GM23338 (cell line): ENCODE data around the gene RIT2. TPM values are rescaled to one million over a fixed set of nuclear protein-coding genes. Genes with fewer than 3 reads are reported as not detected.

Experiments
- ATAC-seq: fragments of 200-7000 bp; cut with Tn5 transposase; 3 replicates; pipeline ENCODE4 v1.9.1; 2020
- DNase-seq: peaks from one replicate; pipeline ENCODE4 v3.0.0-alpha.2; 2015; ENCODE audit warnings: low spot score
- H2AFZ ChIP-seq: fragments of 200-600 bp; sonication (generic); 2 replicates; pipeline ENCODE4 v1.8.0; 2016; ENCODE audit warnings: antibody characterized with exemption, mild to moderate bottlenecking, moderate library complexity
- H3F3A ChIP-seq: fragments of 200-600 bp; sonication (generic); replicated peaks from 2 replicates; pipeline ENCODE4 v1.8.0; 2017; ENCODE audit warnings: antibody characterized with exemption, mixed run types, low read depth
- H3K27ac ChIP-seq: fragments of 200-600 bp; sonication (generic); 2 replicates; pipeline ENCODE4 v1.6.1; 2016; ENCODE audit warnings: low read depth
- H3K27me3 ChIP-seq: fragments of 200-600 bp; sonication (generic); 2 replicates; pipeline ENCODE4 v1.8.0; 2016; ENCODE audit warnings: mild to moderate bottlenecking, mixed run types, moderate library complexity; ENCODE audit not compliant: insufficient read depth
- H3K36me3 ChIP-seq: fragments of 200-600 bp; sonication (generic); 2 replicates; pipeline ENCODE4 v1.8.0; 2016; ENCODE audit warnings: mild to moderate bottlenecking; ENCODE audit not compliant: insufficient read depth
- H3K4me1 ChIP-seq: fragments of 200-600 bp; sonication (generic); 2 replicates; pipeline ENCODE4 v1.8.0; 2016; ENCODE audit warnings: mild to moderate bottlenecking, moderate library complexity; ENCODE audit not compliant: insufficient read depth
- H3K4me2 ChIP-seq: fragments of 200-600 bp; sonication (generic); 2 replicates; pipeline ENCODE4 v1.7.1; 2017; ENCODE audit warnings: mixed run types
- H3K4me3 ChIP-seq: fragments of 200-600 bp; sonication (generic); 2 replicates; pipeline ENCODE4 v1.6.1; 2016; ENCODE audit warnings: mixed run types
- H3K79me2 ChIP-seq: fragments of 200-600 bp; sonication (generic); replicated peaks from 2 replicates; pipeline ENCODE4 v1.8.0; 2017; ENCODE audit warnings: mild to moderate bottlenecking; ENCODE audit not compliant: insufficient read depth
- H3K9me2 ChIP-seq: fragments of 200-600 bp; sonication (generic); 2 replicates; pipeline ENCODE4 v1.8.0; 2017; ENCODE audit not compliant: insufficient read depth
- H4K20me1 ChIP-seq: fragments of 200-600 bp; sonication (generic); replicated peaks from 2 replicates; pipeline ENCODE4 v1.8.0; 2017; ENCODE audit warnings: mild to moderate bottlenecking; ENCODE audit not compliant: insufficient read depth
- H3K27ac Mint-ChIP-seq: 2 replicates; pipeline ENCODE4 v1.8.0; 2020; ENCODE audit warnings: inconsistent platforms, mild to moderate bottlenecking, moderate library complexity, mixed read lengths
- H3K27me3 Mint-ChIP-seq: 3 replicates; pipeline ENCODE4 v1.8.0; 2022; ENCODE audit warnings: low read depth, mild to moderate bottlenecking, moderate library complexity, mixed read lengths, inconsistent platforms; ENCODE audit not compliant: insufficient read depth, poor library complexity
- H3K36me3 Mint-ChIP-seq: 3 replicates; pipeline ENCODE4 v1.8.0; 2021; ENCODE audit warnings: low read depth, mild to moderate bottlenecking, inconsistent platforms, moderate library complexity, mixed read lengths
- H3K4me1 Mint-ChIP-seq: 3 replicates; pipeline ENCODE4 v1.8.0; 2020; ENCODE audit warnings: mild to moderate bottlenecking, inconsistent platforms, mixed read lengths
- H3K4me3 Mint-ChIP-seq: 3 replicates; pipeline ENCODE4 v1.8.0; 2021; ENCODE audit warnings: moderate library complexity, mild to moderate bottlenecking, inconsistent platforms, mixed read lengths
- H3K9me3 Mint-ChIP-seq: 3 replicates; pipeline ENCODE4 v1.8.0; 2020; ENCODE audit warnings: moderate library complexity, mild to moderate bottlenecking, inconsistent platforms, mixed read lengths
- CREB1 ChIP-seq: fragments of 250-450 bp; sonication (Bioruptor Pico); IDR thresholded peaks from 2 replicates; pipeline ENCODE4 v1.5.0; 2020; ENCODE audit warnings: low read depth, mild to moderate bottlenecking, moderate library complexity
- EZH2 ChIP-seq: fragments of 200-600 bp; sonication (generic); IDR thresholded peaks from one replicate; pipeline ENCODE4 v1.8.0; 2017; ENCODE audit warnings: antibody characterized with exemption, mild to moderate bottlenecking, low read depth; ENCODE audit not compliant: unreplicated experiment
- EZH2phosphoT487 ChIP-seq: fragments of 200-600 bp; sonication (generic); IDR thresholded peaks from one replicate; pipeline ENCODE4 v1.8.1; 2018; ENCODE audit warnings: antibody characterized with exemption; ENCODE audit not compliant: unreplicated experiment
- JUNB ChIP-seq: IDR thresholded peaks from one replicate; pipeline ENCODE4 v1.6.1; 2016; ENCODE audit warnings: antibody characterized with exemption; ENCODE audit not compliant: unreplicated experiment
- NANOG ChIP-seq: IDR thresholded peaks from 2 replicates; pipeline ENCODE4 v1.6.1; 2016; ENCODE audit warnings: antibody characterized with exemption, borderline replicate concordance
- STAT1 ChIP-seq: IDR thresholded peaks from one replicate; pipeline ENCODE4 v1.6.1; 2016; ENCODE audit warnings: antibody characterized with exemption; ENCODE audit not compliant: unreplicated experiment
- ZNF114 ChIP-seq: fragments of 250-450 bp; sonication (Bioruptor Pico); IDR thresholded peaks from 2 replicates; pipeline ENCODE4 v1.5.0; 2020; ENCODE audit warnings: mild to moderate bottlenecking, moderate library complexity
- ZNF331 ChIP-seq: fragments of 250-450 bp; sonication (Bioruptor Pico); IDR thresholded peaks from 2 replicates; pipeline ENCODE4 v1.5.0; 2020; ENCODE audit warnings: low read depth, mild to moderate bottlenecking, moderate library complexity
- polyA plus RNA-seq: library from polyadenylated mRNA; unstranded; fragments of >200 nt; fragmentation: Nextera tagmentation; extraction: Ambion mirVana; gene quantifications from 2 replicates; pipeline ENCODE4 v1.2.1, GENCODE V29; 2016
- total RNA-seq: library from RNA; depleted of rRNA; stranded (reverse); fragments of >200 nt; shearing (Covaris generic); gene quantifications from 2 replicates; pipeline ENCODE4 v1.2.3, GENCODE V29; 2014
- TF ChIP-seq, protein P1 (sequence below): fragments of 250-450 bp; sonication (Bioruptor Pico); IDR thresholded peaks from 2 replicates; pipeline ENCODE4 v1.5.0; 2020; ENCODE audit warnings: mild to moderate bottlenecking, moderate library complexity
- TF ChIP-seq, protein P2 (sequence below), 2 experiments: fragments of 200-600 bp in 1 of 2; sonication (generic) in 1 of 2; conservative IDR thresholded peaks; 2 replicates each; pipeline versions ENCODE4 v1.5.1 to v1.6.1; 2016 to 2017; ENCODE audit warnings: antibody characterized with exemption in 2 of 2, low read depth in 2 of 2, mild to moderate bottlenecking in 2 of 2, moderate library complexity in 1 of 2
- TF ChIP-seq, protein P3 (sequence below): IDR thresholded peaks from one replicate; pipeline ENCODE4 v1.6.1; 2018; ENCODE audit warnings: antibody characterized with exemption; ENCODE audit not compliant: unreplicated experiment
- TF ChIP-seq, protein P4 (sequence below): IDR thresholded peaks from 2 replicates; pipeline ENCODE4 v1.6.1; 2016; ENCODE audit warnings: antibody characterized with exemption

Gene RIT2
- total and polyA plus RNA-seq, 2 experiments from 2014 or later = 1.9 to 8.8 TPM

DNA sequence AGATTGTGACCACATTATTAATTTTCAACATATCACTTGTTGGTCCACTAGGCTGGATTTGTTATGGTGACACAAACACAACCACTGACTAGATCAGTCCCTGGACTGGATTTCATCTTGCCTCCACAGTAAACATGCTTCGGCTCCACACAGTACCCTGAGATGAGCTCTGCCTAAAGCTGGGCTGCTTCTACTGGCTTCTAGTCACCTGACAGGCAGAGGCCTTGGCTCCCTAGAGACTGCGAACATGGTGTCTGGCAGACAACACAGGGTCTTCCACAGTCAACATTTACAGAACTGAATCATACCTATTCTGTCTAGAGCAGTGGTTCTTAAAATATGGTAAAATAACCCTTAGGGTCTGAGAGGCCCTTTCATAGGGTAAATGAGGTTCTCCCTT, 69.2 kb downstream of the RIT2 start (continued):
- TF ChIP-seq, protein P1, sequence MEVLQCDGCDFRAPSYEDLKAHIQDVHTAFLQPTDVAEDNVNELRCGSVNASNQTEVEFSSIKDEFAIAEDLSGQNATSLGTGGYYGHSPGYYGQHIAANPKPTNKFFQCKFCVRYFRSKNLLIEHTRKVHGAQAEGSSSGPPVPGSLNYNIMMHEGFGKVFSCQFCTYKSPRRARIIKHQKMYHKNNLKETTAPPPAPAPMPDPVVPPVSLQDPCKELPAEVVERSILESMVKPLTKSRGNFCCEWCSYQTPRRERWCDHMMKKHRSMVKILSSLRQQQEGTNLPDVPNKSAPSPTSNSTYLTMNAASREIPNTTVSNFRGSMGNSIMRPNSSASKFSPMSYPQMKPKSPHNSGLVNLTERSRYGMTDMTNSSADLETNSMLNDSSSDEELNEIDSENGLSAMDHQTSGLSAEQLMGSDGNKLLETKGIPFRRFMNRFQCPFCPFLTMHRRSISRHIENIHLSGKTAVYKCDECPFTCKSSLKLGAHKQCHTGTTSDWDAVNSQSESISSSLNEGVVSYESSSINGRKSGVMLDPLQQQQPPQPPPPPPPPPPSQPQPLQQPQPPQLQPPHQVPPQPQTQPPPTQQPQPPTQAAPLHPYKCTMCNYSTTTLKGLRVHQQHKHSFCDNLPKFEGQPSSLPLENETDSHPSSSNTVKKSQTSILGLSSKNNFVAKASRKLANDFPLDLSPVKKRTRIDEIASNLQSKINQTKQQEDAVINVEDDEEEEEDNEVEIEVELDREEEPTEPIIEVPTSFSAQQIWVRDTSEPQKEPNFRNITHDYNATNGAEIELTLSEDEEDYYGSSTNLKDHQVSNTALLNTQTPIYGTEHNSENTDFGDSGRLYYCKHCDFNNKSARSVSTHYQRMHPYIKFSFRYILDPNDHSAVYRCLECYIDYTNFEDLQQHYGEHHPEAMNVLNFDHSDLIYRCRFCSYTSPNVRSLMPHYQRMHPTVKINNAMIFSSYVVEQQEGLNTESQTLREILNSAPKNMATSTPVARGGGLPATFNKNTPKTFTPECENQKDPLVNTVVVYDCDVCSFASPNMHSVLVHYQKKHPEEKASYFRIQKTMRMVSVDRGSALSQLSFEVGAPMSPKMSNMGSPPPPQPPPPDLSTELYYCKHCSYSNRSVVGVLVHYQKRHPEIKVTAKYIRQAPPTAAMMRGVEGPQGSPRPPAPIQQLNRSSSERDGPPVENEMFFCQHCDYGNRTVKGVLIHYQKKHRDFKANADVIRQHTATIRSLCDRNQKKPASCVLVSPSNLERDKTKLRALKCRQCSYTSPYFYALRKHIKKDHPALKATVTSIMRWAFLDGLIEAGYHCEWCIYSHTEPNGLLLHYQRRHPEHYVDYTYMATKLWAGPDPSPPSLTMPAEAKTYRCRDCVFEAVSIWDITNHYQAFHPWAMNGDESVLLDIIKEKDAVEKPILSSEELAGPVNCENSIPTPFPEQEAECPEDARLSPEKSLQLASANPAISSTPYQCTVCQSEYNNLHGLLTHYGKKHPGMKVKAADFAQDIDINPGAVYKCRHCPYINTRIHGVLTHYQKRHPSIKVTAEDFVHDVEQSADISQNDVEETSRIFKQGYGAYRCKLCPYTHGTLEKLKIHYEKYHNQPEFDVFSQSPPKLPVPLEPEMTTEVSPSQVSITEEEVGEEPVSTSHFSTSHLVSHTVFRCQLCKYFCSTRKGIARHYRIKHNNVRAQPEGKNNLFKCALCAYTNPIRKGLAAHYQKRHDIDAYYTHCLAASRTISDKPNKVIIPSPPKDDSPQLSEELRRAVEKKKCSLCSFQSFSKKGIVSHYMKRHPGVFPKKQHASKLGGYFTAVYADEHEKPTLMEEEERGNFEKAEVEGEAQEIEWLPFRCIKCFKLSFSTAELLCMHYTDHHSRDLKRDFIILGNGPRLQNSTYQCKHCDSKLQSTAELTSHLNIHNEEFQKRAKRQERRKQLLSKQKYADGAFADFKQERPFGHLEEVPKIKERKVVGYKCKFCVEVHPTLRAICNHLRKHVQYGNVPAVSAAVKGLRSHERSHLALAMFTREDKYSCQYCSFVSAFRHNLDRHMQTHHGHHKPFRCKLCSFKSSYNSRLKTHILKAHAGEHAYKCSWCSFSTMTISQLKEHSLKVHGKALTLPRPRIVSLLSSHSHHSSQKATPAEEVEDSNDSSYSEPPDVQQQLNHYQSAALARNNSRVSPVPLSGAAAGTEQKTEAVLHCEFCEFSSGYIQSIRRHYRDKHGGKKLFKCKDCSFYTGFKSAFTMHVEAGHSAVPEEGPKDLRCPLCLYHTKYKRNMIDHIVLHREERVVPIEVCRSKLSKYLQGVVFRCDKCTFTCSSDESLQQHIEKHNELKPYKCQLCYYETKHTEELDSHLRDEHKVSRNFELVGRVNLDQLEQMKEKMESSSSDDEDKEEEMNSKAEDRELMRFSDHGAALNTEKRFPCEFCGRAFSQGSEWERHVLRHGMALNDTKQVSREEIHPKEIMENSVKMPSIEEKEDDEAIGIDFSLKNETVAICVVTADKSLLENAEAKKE (CRISPR knock-in tag) = no peak
- TF ChIP-seq, protein P2, sequence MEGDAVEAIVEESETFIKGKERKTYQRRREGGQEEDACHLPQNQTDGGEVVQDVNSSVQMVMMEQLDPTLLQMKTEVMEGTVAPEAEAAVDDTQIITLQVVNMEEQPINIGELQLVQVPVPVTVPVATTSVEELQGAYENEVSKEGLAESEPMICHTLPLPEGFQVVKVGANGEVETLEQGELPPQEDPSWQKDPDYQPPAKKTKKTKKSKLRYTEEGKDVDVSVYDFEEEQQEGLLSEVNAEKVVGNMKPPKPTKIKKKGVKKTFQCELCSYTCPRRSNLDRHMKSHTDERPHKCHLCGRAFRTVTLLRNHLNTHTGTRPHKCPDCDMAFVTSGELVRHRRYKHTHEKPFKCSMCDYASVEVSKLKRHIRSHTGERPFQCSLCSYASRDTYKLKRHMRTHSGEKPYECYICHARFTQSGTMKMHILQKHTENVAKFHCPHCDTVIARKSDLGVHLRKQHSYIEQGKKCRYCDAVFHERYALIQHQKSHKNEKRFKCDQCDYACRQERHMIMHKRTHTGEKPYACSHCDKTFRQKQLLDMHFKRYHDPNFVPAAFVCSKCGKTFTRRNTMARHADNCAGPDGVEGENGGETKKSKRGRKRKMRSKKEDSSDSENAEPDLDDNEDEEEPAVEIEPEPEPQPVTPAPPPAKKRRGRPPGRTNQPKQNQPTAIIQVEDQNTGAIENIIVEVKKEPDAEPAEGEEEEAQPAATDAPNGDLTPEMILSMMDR (conservative IDR thresholded peaks at IDR 0.05; ENCODE audit: low read depth in 2 of 2) = no peak
- TF ChIP-seq NANOG = no peak

DNA sequence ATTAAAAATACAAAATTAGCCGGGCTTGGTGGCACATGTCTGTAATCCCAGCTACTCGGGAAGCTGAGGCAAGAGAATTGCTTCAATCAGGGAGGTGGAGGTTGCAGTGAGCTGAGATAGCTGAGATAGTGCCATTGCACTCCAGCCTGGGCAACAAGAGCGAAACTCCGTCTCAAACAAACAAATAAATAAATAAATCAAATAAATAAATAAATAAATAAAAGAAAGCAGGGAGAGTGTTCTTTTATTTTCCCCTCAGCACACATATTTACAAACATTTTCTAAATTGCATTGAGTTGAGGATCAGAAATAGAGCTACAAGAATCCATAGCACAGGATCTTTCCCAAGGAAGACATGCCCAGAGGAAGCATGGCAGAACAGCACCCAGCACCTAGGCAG, 71.9 kb downstream of the RIT2 start:
- H3K36me3 Mint-ChIP-seq = peaks cover 4% of the 10 kb centered on the region; the same call in 1 of the 3 replicates
- Histone ChIP-seq H3K4me1 (no peaks in the 10 kb centered on the region), H3K9me2 (no peaks in the 10 kb centered on the region; the same call in 1 of the 2 replicates), H3K79me2 (no peaks in the 10 kb centered on the region), H3F3A (no peaks in the 10 kb centered on the region), H2AFZ (peak overlapping the region; percentile 70; the same call in 1 of the 2 replicates), H3K4me2 (no peak overlapping the region), H3K27ac (no peak overlapping the region), H3K4me3 (no peak overlapping the region), H3K27me3 (no peaks in the 10 kb centered on the region), H4K20me1 (no peaks in the 10 kb centered on the region), H3K36me3 (no peaks in the 10 kb centered on the region)
- H3K27me3 Mint-ChIP-seq = no peaks in the 10 kb centered on the region
- no peaks in the 10 kb centered on the region; the same call in 2 of the 3 replicates for H3K4me1 Mint-ChIP-seq
- no peaks in the 10 kb centered on the region for H3K9me3 Mint-ChIP-seq
- H3K27ac Mint-ChIP-seq = no peak overlapping the region
- no peak overlapping the region for H3K4me3 Mint-ChIP-seq
- DNase-seq = no peak
- ATAC-seq = no peak
- TF ChIP-seq ZNF114 (CRISPR knock-in tag) (no peak), STAT1 (no peak), EZH2 (no peak), EZH2phosphoT487 (no peak), CREB1 (CRISPR knock-in tag) (no peak), JUNB (no peak), ZNF331 (no peak)
- TF ChIP-seq, protein P3, sequence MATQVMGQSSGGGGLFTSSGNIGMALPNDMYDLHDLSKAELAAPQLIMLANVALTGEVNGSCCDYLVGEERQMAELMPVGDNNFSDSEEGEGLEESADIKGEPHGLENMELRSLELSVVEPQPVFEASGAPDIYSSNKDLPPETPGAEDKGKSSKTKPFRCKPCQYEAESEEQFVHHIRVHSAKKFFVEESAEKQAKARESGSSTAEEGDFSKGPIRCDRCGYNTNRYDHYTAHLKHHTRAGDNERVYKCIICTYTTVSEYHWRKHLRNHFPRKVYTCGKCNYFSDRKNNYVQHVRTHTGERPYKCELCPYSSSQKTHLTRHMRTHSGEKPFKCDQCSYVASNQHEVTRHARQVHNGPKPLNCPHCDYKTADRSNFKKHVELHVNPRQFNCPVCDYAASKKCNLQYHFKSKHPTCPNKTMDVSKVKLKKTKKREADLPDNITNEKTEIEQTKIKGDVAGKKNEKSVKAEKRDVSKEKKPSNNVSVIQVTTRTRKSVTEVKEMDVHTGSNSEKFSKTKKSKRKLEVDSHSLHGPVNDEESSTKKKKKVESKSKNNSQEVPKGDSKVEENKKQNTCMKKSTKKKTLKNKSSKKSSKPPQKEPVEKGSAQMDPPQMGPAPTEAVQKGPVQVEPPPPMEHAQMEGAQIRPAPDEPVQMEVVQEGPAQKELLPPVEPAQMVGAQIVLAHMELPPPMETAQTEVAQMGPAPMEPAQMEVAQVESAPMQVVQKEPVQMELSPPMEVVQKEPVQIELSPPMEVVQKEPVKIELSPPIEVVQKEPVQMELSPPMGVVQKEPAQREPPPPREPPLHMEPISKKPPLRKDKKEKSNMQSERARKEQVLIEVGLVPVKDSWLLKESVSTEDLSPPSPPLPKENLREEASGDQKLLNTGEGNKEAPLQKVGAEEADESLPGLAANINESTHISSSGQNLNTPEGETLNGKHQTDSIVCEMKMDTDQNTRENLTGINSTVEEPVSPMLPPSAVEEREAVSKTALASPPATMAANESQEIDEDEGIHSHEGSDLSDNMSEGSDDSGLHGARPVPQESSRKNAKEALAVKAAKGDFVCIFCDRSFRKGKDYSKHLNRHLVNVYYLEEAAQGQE = no peak
- TF ChIP-seq, protein P4, sequence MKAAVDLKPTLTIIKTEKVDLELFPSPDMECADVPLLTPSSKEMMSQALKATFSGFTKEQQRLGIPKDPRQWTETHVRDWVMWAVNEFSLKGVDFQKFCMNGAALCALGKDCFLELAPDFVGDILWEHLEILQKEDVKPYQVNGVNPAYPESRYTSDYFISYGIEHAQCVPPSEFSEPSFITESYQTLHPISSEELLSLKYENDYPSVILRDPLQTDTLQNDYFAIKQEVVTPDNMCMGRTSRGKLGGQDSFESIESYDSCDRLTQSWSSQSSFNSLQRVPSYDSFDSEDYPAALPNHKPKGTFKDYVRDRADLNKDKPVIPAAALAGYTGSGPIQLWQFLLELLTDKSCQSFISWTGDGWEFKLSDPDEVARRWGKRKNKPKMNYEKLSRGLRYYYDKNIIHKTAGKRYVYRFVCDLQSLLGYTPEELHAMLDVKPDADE = no peak
